ENCODE data around the gene CCDC150. TPM values are rescaled to one million over a fixed set of nuclear protein-coding genes. Genes with fewer than 3 reads are reported as not detected.
A peak's percentile ranks its signal among the peaks of the same experiment; 100 is the strongest.
"Not testable (repeated sequence)": the region's sequence is repeated elsewhere in the genome, so short reads cannot be mapped to it uniquely, and the experiment has no call there.

CCDC150 gene
- total RNA-seq, 1 experiment from 2014 or later: 13.6 TPM

GRCh38 chr2:196711625-196712024 is 72.1 kb downstream of the CCDC150 start:
- no peak for DNase-seq (ENCODE audit: low read depth)

GRCh38 chr2:196712867-196713266 is 73.4 kb downstream of the CCDC150 start:
- DNase-seq (ENCODE audit: low read depth): no peak

GRCh38 chr2:196718419-196719109 is 79.0 kb downstream of the CCDC150 start:
- DNase-seq (ENCODE audit: low read depth): no peak

DNA sequence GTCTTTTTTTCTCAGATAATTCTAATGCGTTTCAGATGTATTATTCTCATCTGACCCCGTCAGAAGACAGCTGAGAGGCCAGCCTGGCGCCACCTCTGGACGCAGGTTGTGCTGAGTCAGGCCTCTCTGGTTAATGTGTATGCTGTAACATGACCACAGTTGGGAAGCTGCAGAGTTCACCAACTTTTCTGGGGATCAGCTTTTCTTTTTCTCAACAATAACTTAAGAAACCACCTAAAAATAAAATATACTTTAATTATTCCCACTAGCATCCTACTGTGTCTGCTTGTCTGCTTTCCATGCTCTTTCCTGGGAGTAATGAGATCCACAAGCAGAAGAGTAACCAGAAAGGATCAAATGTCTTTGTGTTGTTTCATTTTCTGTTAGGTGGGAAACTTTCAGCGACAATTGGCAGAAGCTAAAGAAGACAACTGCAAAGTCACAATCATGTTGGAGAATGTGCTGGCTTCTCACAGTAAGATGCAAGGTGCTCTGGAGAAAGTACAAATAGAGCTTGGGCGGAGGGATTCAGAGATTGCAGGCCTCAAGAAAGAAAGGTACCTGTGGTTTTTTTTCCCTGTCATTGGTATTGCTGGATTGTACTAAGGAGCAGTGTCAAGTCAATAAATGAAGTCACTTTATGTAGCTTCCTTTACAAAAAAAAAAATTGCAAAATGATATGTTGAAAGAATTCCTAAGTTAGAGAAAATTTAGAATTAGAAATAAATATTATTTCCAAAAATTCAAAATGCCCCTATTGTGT is 79.8 kb downstream of the CCDC150 start:
- peak; percentile 68 for DNase-seq (ENCODE audit: low read depth)

GRCh38 chr2:196723571-196723970 is 84.1 kb downstream of the CCDC150 start:
- no peak for DNase-seq (ENCODE audit: low read depth)

GRCh38 chr2:196725218-196725617 is 85.7 kb downstream of the CCDC150 start:
- no peak for DNase-seq (ENCODE audit: low read depth)

- DNase-seq (ENCODE audit: low read depth): no peak
These were observed 86.4 kb downstream of the CCDC150 start for GRCh38 chr2:196725882-196726281.

GRCh38 chr2:196729418-196729817 is 89.9 kb downstream of the CCDC150 start:
- no peak for DNase-seq (ENCODE audit: low read depth)

GRCh38 chr2:196736646-196737045 is 97.1 kb downstream of the CCDC150 start:
- not testable (repeated sequence) for DNase-seq (ENCODE audit: low read depth)

DNA sequence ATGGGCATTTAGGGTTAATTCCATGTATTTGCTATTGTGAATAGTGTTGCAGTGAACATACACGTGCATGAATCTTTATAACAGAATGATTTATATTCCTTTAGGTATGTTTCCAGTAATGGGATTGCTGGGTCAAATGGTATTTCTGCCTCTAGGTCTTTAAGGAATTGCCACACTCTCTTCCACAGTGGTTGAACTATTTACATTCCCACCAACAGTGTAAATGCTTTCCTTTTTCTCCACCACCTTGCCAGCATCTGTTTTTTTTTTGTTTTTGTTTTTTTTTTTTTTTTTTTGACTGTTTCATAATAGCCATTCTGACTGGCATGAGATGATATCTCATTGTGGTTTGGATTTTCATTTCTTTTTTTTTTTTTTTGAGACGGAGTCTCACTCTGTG is 97.5 kb downstream of the CCDC150 start:
- DNase-seq (ENCODE audit: low read depth): no peak

- DNase-seq (ENCODE audit: low read depth): peak; percentile 42
These were observed 99.5 kb downstream of the CCDC150 start for GRCh38 chr2:196739031-196739430.

- DNase-seq (ENCODE audit: low read depth): no peak
These were observed 102.7 kb downstream of the CCDC150 start for GRCh38 chr2:196742216-196742615.

GRCh38 chr2:196742685-196743084 is 103.2 kb downstream of the CCDC150 start:
- no peak for DNase-seq (ENCODE audit: low read depth)

DNA sequence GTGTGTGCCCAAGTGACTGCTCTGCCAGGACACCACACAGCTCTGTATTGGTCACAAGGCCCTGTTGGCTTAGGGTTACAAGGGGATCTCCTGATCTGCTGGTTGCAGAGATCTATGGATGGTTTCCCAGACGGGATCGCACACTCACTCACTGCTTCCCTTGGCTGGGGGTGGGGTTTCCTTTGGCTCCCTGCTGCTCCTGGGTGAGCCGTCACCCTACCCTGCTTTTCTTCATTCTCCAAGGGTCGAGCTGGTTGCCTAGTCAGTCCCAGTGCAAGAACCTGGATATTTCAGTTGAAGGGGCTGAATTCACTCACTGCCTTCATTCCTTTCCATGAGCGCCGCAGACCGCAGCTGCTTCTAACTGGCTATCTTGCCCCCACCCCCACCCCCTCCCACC is 103.7 kb downstream of the CCDC150 start:
- DNase-seq (ENCODE audit: low read depth): no peak

- no peak for DNase-seq (ENCODE audit: low read depth)
These were observed 106.2 kb downstream of the CCDC150 start for GRCh38 chr2:196745711-196746110.

- no peak for DNase-seq (ENCODE audit: low read depth)
These were observed 107.9 kb downstream of the CCDC150 start for GRCh38 chr2:196747400-196747799.

DNA sequence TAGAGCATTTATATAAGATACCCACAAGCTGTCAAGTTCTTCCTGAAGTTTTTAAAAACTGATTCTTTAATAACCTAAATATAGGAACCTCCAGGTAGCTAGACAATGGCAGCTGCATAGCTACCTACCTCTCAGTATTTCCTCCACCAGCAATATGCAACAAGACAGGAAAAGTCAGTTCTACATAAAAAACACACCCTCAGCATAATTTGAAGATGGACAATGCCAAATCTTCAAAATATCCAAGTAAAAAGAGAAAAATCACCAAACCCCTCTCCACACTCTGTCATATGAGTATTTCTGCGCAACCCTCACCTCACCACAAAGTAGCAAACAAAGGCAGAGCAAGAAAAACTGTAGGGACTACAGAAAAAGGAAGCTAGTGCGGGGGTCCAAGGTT is 108.6 kb downstream of the CCDC150 start:
- DNase-seq (ENCODE audit: low read depth): no peak

GRCh38 chr2:196750291-196750923 is 110.9 kb downstream of the CCDC150 start:
- no peak for DNase-seq (ENCODE audit: low read depth)

DNA sequence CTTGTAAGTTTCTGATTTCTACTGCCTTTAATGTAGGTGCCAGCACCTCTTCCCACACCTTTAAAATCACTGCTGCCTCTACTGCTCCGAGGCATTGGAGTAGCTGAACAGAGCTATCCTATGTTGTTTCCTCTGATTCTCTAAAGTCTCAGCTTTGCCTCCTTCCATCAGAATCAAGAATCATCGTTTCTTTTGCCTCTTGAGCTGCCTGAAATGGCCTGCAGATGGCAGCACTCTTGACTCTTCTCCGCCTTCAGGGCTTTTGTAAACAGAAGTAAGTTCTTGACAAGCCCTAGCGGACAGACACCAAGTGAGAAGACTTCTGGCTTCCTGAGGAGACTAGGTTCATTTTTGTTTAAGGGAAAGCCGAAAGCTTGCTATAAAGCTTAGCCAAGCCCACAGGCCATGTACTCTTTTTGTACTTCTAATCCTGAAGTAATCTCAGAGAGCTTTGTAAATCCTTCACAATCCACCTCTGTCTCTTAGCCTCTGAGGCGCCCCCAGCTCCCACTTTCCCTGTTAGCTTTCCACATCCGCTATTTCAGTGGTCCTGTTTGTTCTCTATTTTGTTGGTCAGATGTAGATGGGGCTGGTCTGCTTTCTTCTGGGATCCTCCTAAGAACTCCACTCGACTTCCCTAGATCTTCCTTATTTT is 111.6 kb downstream of the CCDC150 start:
- peak; percentile 75 for DNase-seq (ENCODE audit: low read depth)

GRCh38 chr2:196758474-196759377 is 119.2 kb downstream of the CCDC150 start:
- DNase-seq (ENCODE audit: low read depth): peak; percentile 38

- DNase-seq (ENCODE audit: low read depth): no peak
These were observed 119.8 kb downstream of the CCDC150 start for GRCh38 chr2:196759378-196759706.
